SK-N-SH treated with all-trans-retinoic acid at 6 μM for 48 hours (cell line): ENCODE measurements around the gene FAM228A.

Experiments used
- ESRRG ChIP-seq: fragments of 250-450 bp; sonication (Bioruptor Pico); IDR thresholded peaks from 2 replicates; pipeline ENCODE4 v1.6.1; 2021; ENCODE audit warnings: mild to moderate bottlenecking
- RARB ChIP-seq: fragments of 250-450 bp; sonication (Bioruptor Pico); IDR thresholded peaks from 2 replicates; pipeline ENCODE4 v1.8.0; 2021; ENCODE audit warnings: mild to moderate bottlenecking, moderate library complexity
- SNAI2 ChIP-seq: fragments of 250-450 bp; sonication (Bioruptor Pico); IDR thresholded peaks from 2 replicates; pipeline ENCODE4 v1.5.0; 2020; ENCODE audit warnings: mild to moderate bottlenecking, moderate library complexity
- ZFP3 ChIP-seq: fragments of 250-450 bp; sonication (Bioruptor Pico); IDR thresholded peaks from 2 replicates; pipeline ENCODE4 v1.5.0; 2020; ENCODE audit warnings: mild to moderate bottlenecking, moderate library complexity
- ZNF565 ChIP-seq: fragments of 450-650 bp; formaldehyde crosslinking; conservative IDR thresholded peaks from 2 replicates; pipeline ENCODE4 v1.5.0; 2020; ENCODE audit warnings: low read depth, mild to moderate bottlenecking, moderate library complexity
- ZNF8 ChIP-seq: fragments of 450-650 bp; formaldehyde crosslinking; IDR thresholded peaks from 2 replicates; pipeline ENCODE4 v1.5.0; 2020; ENCODE audit warnings: mild to moderate bottlenecking, moderate library complexity
- TF ChIP-seq, protein P1 (sequence below): fragments of 250-450 bp; sonication (Bioruptor Pico); IDR thresholded peaks from 2 replicates; pipeline ENCODE4 v1.8.0; 2020; ENCODE audit warnings: mild to moderate bottlenecking, moderate library complexity, borderline replicate concordance

- TF ChIP-seq ZNF8, result no peak
- TF ChIP-seq, protein P1, sequence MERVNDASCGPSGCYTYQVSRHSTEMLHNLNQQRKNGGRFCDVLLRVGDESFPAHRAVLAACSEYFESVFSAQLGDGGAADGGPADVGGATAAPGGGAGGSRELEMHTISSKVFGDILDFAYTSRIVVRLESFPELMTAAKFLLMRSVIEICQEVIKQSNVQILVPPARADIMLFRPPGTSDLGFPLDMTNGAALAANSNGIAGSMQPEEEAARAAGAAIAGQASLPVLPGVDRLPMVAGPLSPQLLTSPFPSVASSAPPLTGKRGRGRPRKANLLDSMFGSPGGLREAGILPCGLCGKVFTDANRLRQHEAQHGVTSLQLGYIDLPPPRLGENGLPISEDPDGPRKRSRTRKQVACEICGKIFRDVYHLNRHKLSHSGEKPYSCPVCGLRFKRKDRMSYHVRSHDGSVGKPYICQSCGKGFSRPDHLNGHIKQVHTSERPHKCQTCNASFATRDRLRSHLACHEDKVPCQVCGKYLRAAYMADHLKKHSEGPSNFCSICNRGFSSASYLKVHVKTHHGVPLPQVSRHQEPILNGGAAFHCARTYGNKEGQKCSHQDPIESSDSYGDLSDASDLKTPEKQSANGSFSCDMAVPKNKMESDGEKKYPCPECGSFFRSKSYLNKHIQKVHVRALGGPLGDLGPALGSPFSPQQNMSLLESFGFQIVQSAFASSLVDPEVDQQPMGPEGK (CRISPR knock-in tag), result no peak
- TF ChIP-seq ZFP3 (CRISPR knock-in tag), result no peak
- no peak for TF ChIP-seq RARB (CRISPR knock-in tag)
- no peak for TF ChIP-seq ZNF565 (CRISPR knock-in tag)
- no peak for TF ChIP-seq ESRRG
- no peak for TF ChIP-seq SNAI2 (CRISPR knock-in tag)
Measured at GRCh38 chr2:24211408-24211807, 36.6 kb downstream of the FAM228A start.
